DMS153 treated with DMSO at 0.1 percent for 48 hours (cell line): ENCODE results near the gene CD164.

ENCODE experiments used
- DNase-seq: peaks from one replicate; lab custom pipeline; 2025; ENCODE audit not compliant: unreplicated experiment; lab: John Stamatoyannopoulos, UW

Gene CD164

GRCh38 chr6:109381747-109382575, at the start of gene CD164:
CD164 (minus strand) TSS chr6:109382467; CDS start chr6:109382378, 89 bp downstream.
- DNase-seq: peak; percentile 89

GRCh38 chr6:109429496-109429895, 47.2 kb upstream of the CD164 start:
- DNase-seq: peak; percentile 32

DNA sequence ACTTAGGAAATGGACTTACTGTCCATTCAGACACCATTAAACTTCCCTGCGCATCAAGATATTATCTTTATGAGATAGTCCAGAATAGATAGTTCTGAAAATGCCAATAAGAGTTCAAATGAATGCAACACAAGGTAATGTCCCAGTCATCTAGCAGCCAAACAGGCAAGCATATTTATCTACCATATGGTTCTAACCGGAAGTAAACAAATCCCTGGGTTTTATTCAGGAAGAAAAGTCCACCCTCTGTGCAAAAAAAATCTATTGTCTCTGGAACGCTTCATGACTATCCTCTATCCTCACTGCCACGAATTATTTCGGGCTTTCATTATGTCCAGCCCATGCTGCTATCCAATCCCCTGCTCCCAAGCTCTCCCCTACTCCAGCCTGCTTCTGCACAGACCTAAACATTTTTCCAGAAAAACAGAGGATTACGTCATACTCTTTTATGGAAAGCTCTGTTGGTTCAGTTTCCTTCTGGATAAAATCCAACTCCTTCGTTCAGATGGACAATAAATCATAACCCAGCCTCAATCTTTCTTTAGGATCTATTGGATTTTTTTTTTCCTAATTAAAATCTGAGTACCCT, 46.7 kb upstream of the CD164 start:
- DNase-seq: peak; percentile 37

DNA sequence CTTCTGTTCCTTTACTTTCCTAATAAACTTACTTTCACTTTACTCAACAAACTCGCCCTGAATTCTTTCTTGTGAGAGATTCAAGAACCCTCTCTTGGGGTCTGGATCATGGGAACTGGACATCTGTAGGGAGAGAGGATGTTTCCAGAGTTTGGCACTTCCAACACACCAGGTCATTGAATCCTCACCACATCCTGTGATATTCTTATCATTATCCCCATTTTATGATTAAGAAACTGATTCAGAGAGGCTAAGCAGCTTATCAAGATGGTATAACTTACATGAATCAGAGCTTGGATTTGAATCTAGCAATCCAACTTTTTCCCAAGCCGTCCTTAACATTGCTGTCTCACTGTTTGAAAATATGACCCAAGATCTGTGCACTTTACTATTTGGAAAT, 42.7 kb upstream of the CD164 start:
- DNase-seq: no peak

GRCh38 chr6:109421184-109421583, 38.9 kb upstream of the CD164 start:
- no peak for DNase-seq

DNA sequence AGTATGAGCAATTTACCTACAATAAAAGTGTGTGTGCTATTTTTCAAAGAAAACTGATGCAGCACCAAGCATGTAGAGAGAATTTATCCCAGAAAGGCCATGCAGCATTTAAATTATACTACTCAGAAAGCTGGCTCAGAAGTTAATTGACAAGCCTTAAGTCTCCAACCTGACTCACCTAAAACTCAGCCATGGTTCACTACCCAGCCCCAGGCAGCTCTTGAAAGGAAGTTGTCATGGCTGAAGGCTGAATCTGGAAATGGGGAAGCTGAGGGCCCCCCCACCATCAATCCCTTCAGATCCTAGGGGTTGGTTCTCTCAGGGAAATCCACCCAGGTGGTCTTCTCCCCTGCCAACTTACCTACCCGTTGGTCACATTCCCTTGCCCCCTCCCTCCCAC, 38.5 kb upstream of the CD164 start:
- no peak for DNase-seq

DNA sequence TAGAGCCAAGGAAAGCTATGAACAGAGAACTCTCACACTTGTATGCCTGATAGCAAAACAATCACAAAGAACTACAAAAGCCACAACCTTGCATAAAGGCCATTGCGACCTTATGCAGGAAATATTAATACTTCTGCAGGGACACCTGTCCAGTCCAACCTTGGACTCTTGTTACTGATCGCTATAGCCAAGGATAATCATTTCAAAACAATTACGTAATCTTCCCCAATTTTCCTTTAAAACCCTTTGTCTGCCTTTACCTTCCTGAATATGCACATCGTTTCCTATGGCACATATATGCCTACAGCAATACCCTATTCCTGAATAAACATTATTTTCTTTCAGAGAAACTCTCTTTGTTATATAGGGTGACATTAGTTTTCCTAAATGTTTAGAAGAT, 35.4 kb upstream of the CD164 start:
- DNase-seq: no peak

DNA sequence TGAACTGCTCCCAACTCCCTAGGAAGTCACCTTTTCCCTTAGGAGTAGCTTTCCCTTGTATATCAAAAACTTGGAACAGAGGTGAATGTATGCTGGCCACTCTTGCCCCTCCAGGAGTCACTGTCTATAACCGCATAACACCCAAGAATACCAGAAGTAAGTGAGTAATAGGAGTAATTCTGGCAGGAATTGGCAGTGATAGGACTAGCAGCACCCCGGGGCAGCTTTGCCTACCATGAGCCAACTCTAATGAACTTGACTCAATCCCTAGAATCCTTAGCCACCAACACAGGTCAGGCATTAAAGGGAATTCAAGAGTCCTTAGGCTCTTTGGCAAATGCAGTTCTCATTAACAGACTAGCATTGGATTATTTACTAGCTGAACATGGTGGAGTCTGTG, 28.8 kb upstream of the CD164 start:
- no peak for DNase-seq

DNA sequence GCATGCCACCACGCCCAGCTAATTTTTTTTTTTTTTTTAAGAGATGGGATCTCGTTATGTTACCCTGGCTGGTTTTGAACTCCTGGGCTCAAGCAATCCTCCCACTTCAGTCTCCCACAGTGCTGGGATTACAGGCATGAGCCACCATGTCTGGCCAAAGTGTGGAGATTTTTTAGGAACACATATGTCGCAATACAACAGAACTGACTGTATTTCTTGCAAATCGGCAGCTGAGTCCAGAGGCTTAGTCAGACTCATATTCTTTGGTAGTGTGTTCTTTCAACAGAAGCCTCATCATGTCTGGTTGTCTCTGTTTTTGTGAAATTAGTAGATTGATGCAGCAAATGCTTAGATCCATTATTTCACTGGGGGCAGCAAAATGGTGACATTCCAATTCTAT, 23.9 kb upstream of the CD164 start:
- DNase-seq: no peak

GRCh38 chr6:109397020-109397419, 14.8 kb upstream of the CD164 start:
- DNase-seq: no peak

GRCh38 chr6:109396046-109396718, 13.9 kb upstream of the CD164 start:
- no peak for DNase-seq

DNA sequence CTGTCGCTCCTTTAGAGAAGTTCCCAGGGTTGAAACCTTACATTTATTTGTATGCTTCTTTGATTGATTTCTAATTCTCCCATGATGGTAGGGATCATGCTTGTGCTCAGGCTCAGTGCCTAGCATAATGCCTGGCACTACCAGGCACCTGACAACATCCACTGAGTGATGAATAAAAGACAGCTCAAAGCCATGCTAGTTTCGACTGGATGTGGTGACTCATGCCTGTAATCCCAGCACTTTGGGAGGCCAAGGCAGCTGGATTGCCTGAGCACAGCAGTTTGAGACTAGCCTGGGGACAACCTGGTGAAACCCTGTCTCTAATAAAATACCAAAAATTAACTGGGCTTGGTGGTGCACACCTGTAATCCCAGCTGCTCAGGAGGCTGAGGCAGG, 11.6 kb upstream of the CD164 start:
- no peak for DNase-seq

DNA sequence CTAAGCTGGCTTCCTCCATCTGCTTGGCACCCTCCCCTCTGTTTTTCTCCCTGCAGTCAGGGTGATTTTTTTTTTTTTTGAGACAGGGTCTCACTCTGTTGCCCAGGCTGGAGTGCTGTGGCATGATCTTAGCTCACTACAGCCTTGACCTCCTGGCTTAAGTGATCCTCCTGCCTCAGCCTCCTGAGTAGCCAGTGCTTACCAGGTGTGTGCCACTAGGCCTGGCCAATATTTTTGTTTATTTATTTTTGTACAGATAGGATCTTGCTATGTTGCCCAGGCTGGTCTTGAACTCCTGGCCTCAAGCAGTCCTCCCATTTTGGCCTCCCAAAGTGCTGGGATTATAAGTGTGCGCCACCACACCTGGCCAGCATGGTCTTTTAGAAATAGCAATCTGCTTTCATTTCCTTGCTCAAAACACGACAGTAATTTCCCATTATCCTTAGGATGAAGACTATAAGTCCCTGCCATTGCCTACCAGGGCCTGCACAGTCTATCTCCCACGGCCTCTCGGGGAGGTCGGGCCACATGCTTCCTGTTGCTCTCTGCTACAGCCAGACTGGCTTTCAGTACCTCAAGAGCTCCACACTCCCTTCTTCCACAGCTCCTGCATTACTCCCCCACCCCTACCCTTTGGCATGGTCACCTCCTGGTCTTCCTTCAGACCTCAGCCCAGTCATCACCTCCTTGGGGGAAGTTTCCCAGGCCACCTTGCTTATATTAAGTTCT, 11.1 kb upstream of the CD164 start:
- no peak for DNase-seq

- no peak for DNase-seq
These were observed 7.5 kb upstream of the CD164 start for GRCh38 chr6:109389650-109390274.

- no peak for DNase-seq
These were observed 6.0 kb upstream of the CD164 start for GRCh38 chr6:109388265-109388664.

- DNase-seq: no peak
These were observed 1.2 kb upstream of the CD164 start for GRCh38 chr6:109383438-109383940.

GRCh38 chr6:109382576-109383437, 540 bp upstream of the CD164 start:
- DNase-seq: peak; percentile 96

DNA sequence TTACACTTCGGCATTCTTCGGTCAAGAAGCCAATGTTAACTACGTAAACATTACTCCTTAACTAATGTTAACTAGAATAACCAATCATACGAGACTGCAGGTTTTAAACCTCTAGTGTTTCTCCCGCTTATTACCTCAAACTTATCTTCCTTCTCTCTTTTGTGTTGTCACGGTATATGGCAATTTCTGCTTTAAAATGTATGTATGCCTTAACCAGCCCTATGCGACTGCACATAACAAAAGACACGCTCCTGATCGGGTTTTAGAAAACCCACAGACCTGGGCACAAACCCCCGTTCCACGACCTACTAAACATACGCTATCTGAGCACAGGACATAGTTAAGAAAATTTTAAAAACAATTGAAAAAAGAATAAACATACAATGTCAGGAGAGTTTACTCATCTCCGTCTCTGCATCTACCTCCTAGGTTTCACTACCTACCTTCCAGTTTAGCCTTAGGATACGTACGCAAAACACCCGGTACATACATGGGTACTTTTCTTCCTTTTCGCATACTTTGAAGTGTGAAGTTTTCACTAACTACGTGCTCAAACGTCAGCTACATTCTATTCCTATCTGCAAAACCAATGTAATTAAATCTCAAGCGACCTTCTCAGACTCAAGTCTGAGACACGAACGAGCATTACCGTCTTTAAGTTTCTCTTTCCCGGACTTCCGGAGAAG, 1.1 kb downstream of the CD164 start:
- no peak for DNase-seq

GRCh38 chr6:109379711-109380110, 2.6 kb downstream of the CD164 start:
- no peak for DNase-seq
